T-cell (primary cell): Measurements from ENCODE around the gene TLCD5. TPM values are rescaled to one million over a fixed set of nuclear protein-coding genes. Genes with fewer than 3 reads are reported as not detected.

ENCODE experiments used
- ATAC-seq, 4 experiments: fragments of 200-7000 bp in 3 of 4; fragments of 150-1000 bp in 1 of 4; cut with Tn5 transposase; replicated peaks in 1 of 4; 1 replicate in 3 of 4; 2 replicates in 1 of 4; pipeline ENCODE4 v1.10.0; 2021; ENCODE audit warnings: moderate library complexity in 3 of 4, mild to moderate bottlenecking in 2 of 4, moderate number of reproducible peaks in 1 of 4
- CTCF ChIA-PET, 2 donors: fragments of 300-600 bp; sonication (Branson Sonifier 250); formaldehyde crosslinking; loops; one replicate each; lab custom pipeline; 2022; ENCODE audit warnings: antibody characterized with exemption in 2 of 2; lab: Charles Lee
- POLR2A ChIA-PET, 2 donors: fragments of 300-600 bp; sonication (Branson Sonifier 250); formaldehyde crosslinking; loops; one replicate each; lab custom pipeline; 2022; ENCODE audit warnings: antibody characterized with exemption in 2 of 2; lab: Charles Lee
- DNase-seq, 35 experiments: peaks; one replicate each; pipeline versions ENCODE4 v3.0.0 to v3.0.0-alpha.2; 2013 to 2023
- H3K27ac ChIP-seq: one replicate; pipeline ENCODE4 v1.5.1; 2013; ENCODE audit warnings: low read length
- H3K27me3 ChIP-seq, 2 experiments: replicated peaks in 1 of 2; 1 replicate in 1 of 2; 2 replicates in 1 of 2; pipeline versions ENCODE4 v1.6.1 to v1.7.0; 2013; ENCODE audit warnings: low read length in 1 of 2, mixed read lengths in 1 of 2; ENCODE audit not compliant: control insufficient read depth in 2 of 2, insufficient read depth in 2 of 2; ENCODE audit errors: extremely low read depth in 1 of 2
- H3K36me3 ChIP-seq, 2 donors: 1 replicate in 1 of 2; 2 replicates in 1 of 2; pipeline versions ENCODE4 v1.6.1 to v1.7.0; 2013; ENCODE audit warnings: low read length in 1 of 2; ENCODE audit not compliant: control insufficient read depth in 2 of 2, insufficient read depth in 1 of 2; ENCODE audit errors: extremely low read depth in 1 of 2
- H3K4me1 ChIP-seq, 2 experiments: 1 replicate in 1 of 2; 2 replicates in 1 of 2; pipeline versions ENCODE4 v1.6.1 to v1.7.0; 2013; ENCODE audit warnings: low read length in 2 of 2, mixed read lengths in 1 of 2; ENCODE audit not compliant: insufficient read depth in 2 of 2, control insufficient read depth in 1 of 2; ENCODE audit errors: extremely low read depth in 1 of 2
- H3K4me3 ChIP-seq, 2 donors: 1 replicate in 1 of 2; 2 replicates in 1 of 2; pipeline versions ENCODE4 v1.5.1 to v1.7.0; 2013; ENCODE audit warnings: mild to moderate bottlenecking in 2 of 2, low read length in 1 of 2, moderate library complexity in 1 of 2; ENCODE audit not compliant: control insufficient read depth in 1 of 2; ENCODE audit errors: extremely low read depth in 1 of 2
- H3K9me3 ChIP-seq: 2 replicates; pipeline ENCODE4 v1.7.0; 2013
- H3K27ac Mint-ChIP-seq, 2 donors: one replicate each; pipeline ENCODE4 v1.8.0; 2020 to 2021; ENCODE audit warnings: mild to moderate bottlenecking in 2 of 2, mixed read lengths in 2 of 2
- H3K27me3 Mint-ChIP-seq, 2 donors: one replicate each; pipeline ENCODE4 v1.8.0; 2021 to 2022; ENCODE audit warnings: mixed read lengths in 2 of 2
- H3K36me3 Mint-ChIP-seq: one replicate; pipeline ENCODE4 v1.8.0; 2021; ENCODE audit warnings: mixed read lengths
- H3K4me1 Mint-ChIP-seq, 3 donors: one replicate each; pipeline ENCODE4 v1.8.0; 2020 to 2022; ENCODE audit warnings: mixed read lengths in 3 of 3, mild to moderate bottlenecking in 1 of 3
- H3K4me3 Mint-ChIP-seq, 3 donors: one replicate each; pipeline ENCODE4 v1.8.0; 2020 to 2022; ENCODE audit warnings: mild to moderate bottlenecking in 3 of 3, mixed read lengths in 3 of 3, moderate library complexity in 3 of 3
- H3K9me3 Mint-ChIP-seq, 3 donors: one replicate each; pipeline ENCODE4 v1.8.0; 2020 to 2022; ENCODE audit warnings: mixed read lengths in 3 of 3
- WGBS: methylation state at CpG from one replicate; pipeline ENCODE4 v1.1.5; 2013; ENCODE audit warnings: missing lambda C conversion rate; ENCODE audit not compliant: insufficient coverage; 5-methylcytosine and 5-hydroxymethylcytosine counted together
- total RNA-seq, 35 experiments: library from RNA in 6 of 35; stranded (reverse) in 6 of 35; fragments of 120-200 nt in 1 of 35; gene quantifications; one replicate each; pipeline versions ENCODE4 v1.2.1 to v1.2.4 and lab custom pipeline; 2013 to 2026

TLCD5 gene
- total RNA-seq, 5 donors from 2014 or later (not counting 1 experiment from before 2014, with no cell fraction given) = 0.39 to 0.73 (median 0.61) TPM; not detected in 2

- Mint-ChIP-seq H3K27ac (no peak overlapping the region), H3K27me3 (peaks cover 39 to 60% of the 10 kb centered on the region in 2 donors), H3K9me3 (no peaks in the 10 kb centered on the region), H3K4me1 (peaks cover 0 to 4% (median 0%) of the 10 kb centered on the region in 3 donors), H3K4me3 (no peak overlapping the region), H3K36me3 (peaks cover 5% of the 10 kb centered on the region)
- Histone ChIP-seq H3K4me3 (no peak overlapping the region), H3K27me3 (peaks cover 3 to 40% of the 10 kb centered on the region in 2 experiments), H3K9me3 (no peaks in the 10 kb centered on the region), H3K27ac (no peak overlapping the region), H3K4me1 (no peaks in the 10 kb centered on the region), H3K36me3 (no peaks in the 10 kb centered on the region)
- ATAC-seq (no peak), DNase-seq (no peak)
- 100% methylated on average over 1 of the region's 6 CpGs for WGBS
- ChIA-PET POLR2A (no interaction called here), CTCF (no interaction called here)
Measured at GRCh38 chr11:120354779-120355178, 29.7 kb downstream of the TLCD5 start.

GRCh38 chr11:120357620-120358019, 32.5 kb downstream of the TLCD5 start:
- no peaks in the 10 kb centered on the region for H3K4me1 Mint-ChIP-seq
- ChIA-PET POLR2A (no interaction called here), CTCF (no interaction called here)
- no peak for DNase-seq
- no peaks in the 10 kb centered on the region for H3K9me3 Mint-ChIP-seq
- WGBS = 96% methylated on average over 3 of the region's 6 CpGs
- peaks cover 5% of the 10 kb centered on the region for H3K36me3 Mint-ChIP-seq
- no peaks in the 10 kb centered on the region for H3K4me1 ChIP-seq
- H3K27me3 Mint-ChIP-seq = peaks cover 25 to 45% of the 10 kb centered on the region in 2 donors
- no peak overlapping the region for H3K27ac Mint-ChIP-seq
- no peak overlapping the region for H3K4me3 ChIP-seq
- H3K27me3 ChIP-seq = peaks cover 2 to 34% of the 10 kb centered on the region in 2 experiments
- no peak overlapping the region for H3K27ac ChIP-seq
- no peaks in the 10 kb centered on the region for H3K9me3 ChIP-seq
- ATAC-seq = no peak
- no peaks in the 10 kb centered on the region for H3K36me3 ChIP-seq
- no peak overlapping the region for H3K4me3 Mint-ChIP-seq

- Histone ChIP-seq H3K4me3 (no peak overlapping the region), H3K9me3 (no peaks in the 10 kb centered on the region), H3K27ac (no peak overlapping the region), H3K27me3 (peaks cover 2 to 22% of the 10 kb centered on the region in 2 experiments), H3K4me1 (no peaks in the 10 kb centered on the region), H3K36me3 (no peaks in the 10 kb centered on the region)
- Mint-ChIP-seq H3K9me3 (no peaks in the 10 kb centered on the region), H3K27ac (no peak overlapping the region), H3K4me1 (no peaks in the 10 kb centered on the region), H3K4me3 (no peak overlapping the region), H3K27me3 (peaks cover 21 to 36% of the 10 kb centered on the region in 2 donors), H3K36me3 (peaks cover 5% of the 10 kb centered on the region)
- 90% methylated on average over 2 of the region's 3 CpGs for WGBS
- DNase-seq (no peak), ATAC-seq (no peak)
- ChIA-PET POLR2A (no interaction called here), CTCF (no interaction called here)
Measured at GRCh38 chr11:120358729-120359128, 33.6 kb downstream of the TLCD5 start.

- no peak for DNase-seq
- no peaks in the 10 kb centered on the region for H3K9me3 Mint-ChIP-seq
- no peaks in the 10 kb centered on the region for H3K4me1 Mint-ChIP-seq
- no peaks in the 10 kb centered on the region for H3K36me3 Mint-ChIP-seq
- no peaks in the 10 kb centered on the region for H3K4me1 ChIP-seq
- ChIA-PET CTCF (no interaction called here), POLR2A (no interaction called here)
- peaks cover 6 to 9% of the 10 kb centered on the region in 2 donors for H3K27me3 Mint-ChIP-seq
- no peaks in the 10 kb centered on the region for H3K36me3 ChIP-seq
- no peak overlapping the region for H3K27ac Mint-ChIP-seq
- no peak overlapping the region for H3K27ac ChIP-seq
- no peaks in the 10 kb centered on the region for H3K9me3 ChIP-seq
- ATAC-seq = no peak
- H3K4me3 ChIP-seq = no peak overlapping the region
- H3K4me3 Mint-ChIP-seq = no peak overlapping the region
- H3K27me3 ChIP-seq = peaks cover 2 to 7% of the 10 kb centered on the region in 2 experiments
Measured at GRCh38 chr11:120363436-120363835, 38.3 kb downstream of the TLCD5 start.

- no peaks in the 10 kb centered on the region for H3K9me3 Mint-ChIP-seq
- H3K27me3 ChIP-seq = peaks cover 0 to 2% of the 10 kb centered on the region in 2 experiments
- no peak for ATAC-seq
Measured at GRCh38 chr11:120365512-120365911, 40.4 kb downstream of the TLCD5 start.

GRCh38 chr11:120372296-120372695, 47.2 kb downstream of the TLCD5 start:
- no peaks in the 10 kb centered on the region for H3K9me3 Mint-ChIP-seq
- Histone ChIP-seq H3K27me3 (peaks cover 0 to 4% of the 10 kb centered on the region in 2 experiments), H3K9me3 (no peaks in the 10 kb centered on the region), H3K36me3 (no peaks in the 10 kb centered on the region), H3K27ac (no peak overlapping the region), H3K4me1 (no peaks in the 10 kb centered on the region), H3K4me3 (no peak overlapping the region)
- no peak overlapping the region for H3K4me3 Mint-ChIP-seq
- ChIA-PET CTCF (no interaction called here), POLR2A (no interaction called here)
- DNase-seq (no peak), ATAC-seq (no peak)
- no peaks in the 10 kb centered on the region for H3K4me1 Mint-ChIP-seq
- H3K27me3 Mint-ChIP-seq = peaks cover 5 to 8% of the 10 kb centered on the region in 2 donors
- no peaks in the 10 kb centered on the region for H3K36me3 Mint-ChIP-seq
- no peak overlapping the region for H3K27ac Mint-ChIP-seq

More at GRCh38 chr11:120365512-120365911, 40.4 kb downstream of the TLCD5 start:
- Mint-ChIP-seq H3K27me3 (peaks cover under 1 to 3% of the 10 kb centered on the region in 2 donors), H3K4me3 (no peak overlapping the region), H3K36me3 (no peaks in the 10 kb centered on the region), H3K27ac (no peak overlapping the region), H3K4me1 (no peaks in the 10 kb centered on the region)
- POLR2A ChIA-PET = no interaction called here
- H3K36me3 ChIP-seq = no peaks in the 10 kb centered on the region
- H3K4me3 ChIP-seq = no peak overlapping the region
- no peak overlapping the region for H3K27ac ChIP-seq
- no peaks in the 10 kb centered on the region for H3K4me1 ChIP-seq
- H3K9me3 ChIP-seq = no peaks in the 10 kb centered on the region
- DNase-seq = no peak
- CTCF ChIA-PET = no interaction called here

- DNase-seq (no peak), ATAC-seq (no peak)
- H3K9me3 ChIP-seq = peaks cover 2% of the 10 kb centered on the region
- WGBS = no CpG with 5 or more reads among the region's 3 CpGs
- no peaks in the 10 kb centered on the region for H3K36me3 ChIP-seq
- H3K27ac ChIP-seq = no peak overlapping the region
- H3K4me1 Mint-ChIP-seq = no peaks in the 10 kb centered on the region
- no peaks in the 10 kb centered on the region for H3K4me1 ChIP-seq
- H3K36me3 Mint-ChIP-seq = peaks cover 10% of the 10 kb centered on the region
- peaks cover 0 to 11% (median 9%) of the 10 kb centered on the region in 3 donors for H3K9me3 Mint-ChIP-seq
- peaks cover 2 to 11% of the 10 kb centered on the region in 2 donors for H3K27me3 Mint-ChIP-seq
- no peak overlapping the region for H3K4me3 Mint-ChIP-seq
- POLR2A ChIA-PET = interaction anchor here in 1 of 2 donors (0.6 to 0.7 kb wide), 2 partner anchors 24 to 74 kb away, joined by 3 to 4 read pairs; no protein-coding TSS in a partner anchor
- CTCF ChIA-PET = no interaction called here
- H3K4me3 ChIP-seq = no peak overlapping the region
- peaks cover 0 to 4% of the 10 kb centered on the region in 2 experiments for H3K27me3 ChIP-seq
- no peak overlapping the region for H3K27ac Mint-ChIP-seq
Measured at GRCh38 chr11:120375076-120375475, 50.0 kb downstream of the TLCD5 start.
